WTC11 (cell line): Measurements from ENCODE around the gene GMEB2.

Experiments used
- USF2 ChIP-seq: sonication (generic); formaldehyde crosslinking; IDR thresholded peaks from 2 replicates; pipeline ENCODE4 v1.8.1; 2023; ENCODE audit warnings: mild to moderate bottlenecking, missing genetic modification reagents, moderate library complexity
- ZNF317 ChIP-seq: sonication (generic); formaldehyde crosslinking; IDR thresholded peaks from 2 replicates; pipeline ENCODE4 v1.8.1; 2023; ENCODE audit warnings: low read depth, mild to moderate bottlenecking, moderate library complexity, missing genetic modification reagents, borderline replicate concordance

GRCh38 chr20:63672666-63673065 is 45.8 kb upstream of the GMEB2 start:
- no peak for TF ChIP-seq ZNF317 (CRISPR knock-in tag)
- TF ChIP-seq USF2 (CRISPR knock-in tag) = no peak
